GM18858 (cell line): ENCODE results near the gene CXCR4.

Source experiments
- ATAC-seq: cut with Tn5 transposase; IDR thresholded peaks from one replicate; pipeline ENCODE4 v1.9.1; 2021; ENCODE audit not compliant: unreplicated experiment

Gene CXCR4

GRCh38 chr2:136131961-136132824 is 14.2 kb upstream of the CXCR4 start:
- ATAC-seq: peak; percentile 78

- no peak for ATAC-seq
Measured at GRCh38 chr2:136131484-136131960, 13.6 kb upstream of the CXCR4 start.

- ATAC-seq: no peak
Measured at GRCh38 chr2:136130511-136130910, 12.6 kb upstream of the CXCR4 start.

- ATAC-seq: no peak
Measured at GRCh38 chr2:136130045-136130444, 12.1 kb upstream of the CXCR4 start.

- ATAC-seq: no peak
Measured at GRCh38 chr2:136129601-136130000, 11.7 kb upstream of the CXCR4 start.

- no peak for ATAC-seq
Measured at GRCh38 chr2:136128905-136129304, 11.0 kb upstream of the CXCR4 start.

- no peak for ATAC-seq
Measured at GRCh38 chr2:136128366-136128765, 10.4 kb upstream of the CXCR4 start.

- no peak for ATAC-seq
Measured at GRCh38 chr2:136127356-136127755, 9.4 kb upstream of the CXCR4 start.

- ATAC-seq: no peak
Measured at GRCh38 chr2:136126421-136126926, 8.5 kb upstream of the CXCR4 start.

GRCh38 chr2:136126021-136126420 is 8.1 kb upstream of the CXCR4 start:
- no peak for ATAC-seq

GRCh38 chr2:136125236-136125635 is 7.3 kb upstream of the CXCR4 start:
- no peak for ATAC-seq

- no peak for ATAC-seq
Measured at GRCh38 chr2:136124805-136125204, 6.9 kb upstream of the CXCR4 start.

GRCh38 chr2:136122661-136123060 is 4.7 kb upstream of the CXCR4 start:
- no peak for ATAC-seq

GRCh38 chr2:136121204-136121910 is 3.4 kb upstream of the CXCR4 start:
- ATAC-seq: no peak

- ATAC-seq: no peak
Measured at GRCh38 chr2:136119717-136120675, 2.0 kb upstream of the CXCR4 start.

GRCh38 chr2:136118819-136119716 is 1.1 kb upstream of the CXCR4 start:
- no peak for ATAC-seq

GRCh38 chr2:136117391-136117841 is 533 bp downstream of the CXCR4 start:
- ATAC-seq: peak; percentile 4

- ATAC-seq: peak; percentile 69
Measured at GRCh38 chr2:136116813-136117390, 1.0 kb downstream of the CXCR4 start.

GRCh38 chr2:136116151-136116812 is 1.7 kb downstream of the CXCR4 start:
- no peak for ATAC-seq
